Sigmoid colon (tissue), 4 donors: ENCODE results near the gene CFAP58.

Experiments used
- POLR2A ChIP-seq, 2 donors: fragments of 450-650 bp; IDR thresholded peaks; one replicate each; pipeline ENCODE4 v1.6.1; 2016; ENCODE audit warnings: antibody characterized with exemption in 2 of 2, mild to moderate bottlenecking in 2 of 2, moderate library complexity in 2 of 2
- POLR2AphosphoS5 ChIP-seq, 4 donors: sonication (generic); formaldehyde crosslinking; IDR thresholded peaks; one replicate each; pipeline ENCODE4 v1.6.1; 2017; ENCODE audit warnings: antibody characterized with exemption in 4 of 4
- TF ChIP-seq, protein P1 (sequence below), 4 experiments: fragments of 450-650 bp in 3 of 4; fragments of 200-600 bp in 1 of 4; IDR thresholded peaks; one replicate each; pipeline ENCODE4 v1.5.1; 2016 to 2019; ENCODE audit warnings: antibody characterized with exemption in 4 of 4, mild to moderate bottlenecking in 3 of 4, moderate library complexity in 2 of 4

DNA sequence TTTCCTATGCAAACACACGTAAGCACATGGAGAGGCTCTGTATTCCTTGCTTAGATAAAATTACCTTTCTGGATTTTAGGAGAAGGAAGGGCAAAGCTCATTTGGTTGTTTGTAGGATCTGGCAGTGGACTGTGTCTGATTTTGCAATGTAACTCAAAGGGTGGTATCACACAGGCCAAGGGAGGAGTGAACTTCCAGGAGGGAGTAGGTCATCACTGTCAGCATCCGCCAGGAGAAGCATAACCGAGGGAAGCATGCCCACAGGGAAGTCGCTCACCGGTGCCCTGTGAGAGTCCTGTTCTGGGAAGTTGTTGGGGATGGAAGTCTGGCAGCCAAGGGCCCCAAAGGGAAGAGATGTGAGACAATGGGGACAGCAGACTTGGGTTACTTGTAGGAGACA, 74.4 kb downstream of the CFAP58 start:
- TF ChIP-seq POLR2AphosphoS5 (IDR thresholded peaks at IDR 0.05) (no peak), POLR2A (IDR thresholded peaks at IDR 0.05) (no peak)
- TF ChIP-seq, protein P1, sequence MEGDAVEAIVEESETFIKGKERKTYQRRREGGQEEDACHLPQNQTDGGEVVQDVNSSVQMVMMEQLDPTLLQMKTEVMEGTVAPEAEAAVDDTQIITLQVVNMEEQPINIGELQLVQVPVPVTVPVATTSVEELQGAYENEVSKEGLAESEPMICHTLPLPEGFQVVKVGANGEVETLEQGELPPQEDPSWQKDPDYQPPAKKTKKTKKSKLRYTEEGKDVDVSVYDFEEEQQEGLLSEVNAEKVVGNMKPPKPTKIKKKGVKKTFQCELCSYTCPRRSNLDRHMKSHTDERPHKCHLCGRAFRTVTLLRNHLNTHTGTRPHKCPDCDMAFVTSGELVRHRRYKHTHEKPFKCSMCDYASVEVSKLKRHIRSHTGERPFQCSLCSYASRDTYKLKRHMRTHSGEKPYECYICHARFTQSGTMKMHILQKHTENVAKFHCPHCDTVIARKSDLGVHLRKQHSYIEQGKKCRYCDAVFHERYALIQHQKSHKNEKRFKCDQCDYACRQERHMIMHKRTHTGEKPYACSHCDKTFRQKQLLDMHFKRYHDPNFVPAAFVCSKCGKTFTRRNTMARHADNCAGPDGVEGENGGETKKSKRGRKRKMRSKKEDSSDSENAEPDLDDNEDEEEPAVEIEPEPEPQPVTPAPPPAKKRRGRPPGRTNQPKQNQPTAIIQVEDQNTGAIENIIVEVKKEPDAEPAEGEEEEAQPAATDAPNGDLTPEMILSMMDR (IDR thresholded peaks at IDR 0.05): no peak
